CD4-positive, alpha-beta T cell treated with Interleukin-4 for 1 hour (primary cell): Measurements from ENCODE around the gene CST9.
"Not testable (repeated sequence)": the region's sequence is repeated elsewhere in the genome, so short reads cannot be mapped to it uniquely, and the experiment has no call there.

Experiments used
- DNase-seq, 2 donors: peaks; one replicate each; pipeline ENCODE4 v3.0.0-alpha.2; 2020 to 2022

CST9 gene

DNA sequence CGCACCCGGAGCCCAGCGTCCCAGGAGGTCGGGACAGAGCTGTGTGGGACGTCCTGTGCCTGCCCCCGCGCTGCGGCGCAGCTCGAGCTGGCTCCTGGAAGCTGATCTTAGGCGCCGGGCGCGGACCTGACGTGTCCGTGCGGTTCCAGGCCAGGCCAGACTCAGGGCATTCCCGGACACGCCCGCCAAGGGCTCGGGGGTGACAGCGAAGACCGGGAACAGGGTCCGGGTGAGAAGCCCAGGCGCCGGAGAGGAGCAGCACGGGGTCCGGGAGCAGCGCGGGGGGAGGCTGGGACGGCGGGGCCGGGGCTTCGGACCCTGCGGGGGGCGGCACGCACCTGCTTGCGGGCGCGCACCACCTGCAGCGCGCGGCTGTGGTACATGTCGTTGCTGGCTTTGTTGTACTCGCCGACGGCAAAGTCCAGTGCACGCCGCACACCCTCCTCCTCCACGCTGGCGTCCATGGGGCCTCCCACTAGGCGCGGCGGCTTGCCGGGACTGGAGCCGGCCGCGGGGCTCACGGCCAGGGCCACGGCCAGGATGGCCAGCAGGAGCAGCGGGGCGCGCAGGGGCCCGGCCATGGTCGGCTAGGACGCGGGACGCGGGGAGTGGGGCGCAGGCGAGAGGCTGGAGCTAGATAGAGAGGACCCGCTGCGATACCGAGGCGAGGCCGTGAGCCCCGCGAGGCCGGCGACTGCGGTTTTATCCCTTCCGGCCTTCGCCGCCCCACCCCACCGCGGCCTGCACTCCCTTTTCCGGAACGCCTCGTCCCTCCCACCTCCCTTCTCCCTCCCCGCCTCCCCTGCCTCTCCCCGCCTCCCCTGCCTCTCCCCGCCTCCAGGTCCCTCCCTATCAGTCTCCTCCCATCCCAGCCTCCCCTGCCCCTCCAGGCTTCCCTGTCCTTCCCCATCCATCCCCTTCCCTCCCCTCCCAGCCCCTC, 31.8 kb upstream of the CST9 start, which contains the start of gene CST3:
CST3 (minus strand) TSS at position 674 of the 940 bp plus-strand sequence; CDS start at position 581, 93 bp downstream.
- peak in 1 of 2 donors; percentile 36 for DNase-seq

GRCh38 chr20:23636908-23637281, 31.2 kb upstream of the CST9 start:
- DNase-seq, result no peak

GRCh38 chr20:23636182-23636907, 30.6 kb upstream of the CST9 start:
- no peak for DNase-seq

DNA sequence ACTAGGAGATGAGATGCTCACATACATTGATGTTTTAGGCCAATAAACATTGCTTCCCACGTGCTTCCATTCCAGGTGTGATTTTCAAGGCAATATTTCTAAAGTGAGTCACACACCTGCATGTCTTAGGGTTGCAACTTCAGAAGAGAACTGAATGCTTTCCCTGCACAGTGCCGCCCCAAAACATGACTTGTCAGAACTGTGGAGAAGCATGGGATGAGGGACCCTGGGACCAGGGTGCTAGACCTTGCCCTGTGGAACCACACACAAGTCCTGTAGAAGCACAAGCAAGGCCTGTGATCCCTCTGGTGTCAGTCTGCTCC, 30.0 kb upstream of the CST9 start:
- DNase-seq, result not testable (repeated sequence)

DNA sequence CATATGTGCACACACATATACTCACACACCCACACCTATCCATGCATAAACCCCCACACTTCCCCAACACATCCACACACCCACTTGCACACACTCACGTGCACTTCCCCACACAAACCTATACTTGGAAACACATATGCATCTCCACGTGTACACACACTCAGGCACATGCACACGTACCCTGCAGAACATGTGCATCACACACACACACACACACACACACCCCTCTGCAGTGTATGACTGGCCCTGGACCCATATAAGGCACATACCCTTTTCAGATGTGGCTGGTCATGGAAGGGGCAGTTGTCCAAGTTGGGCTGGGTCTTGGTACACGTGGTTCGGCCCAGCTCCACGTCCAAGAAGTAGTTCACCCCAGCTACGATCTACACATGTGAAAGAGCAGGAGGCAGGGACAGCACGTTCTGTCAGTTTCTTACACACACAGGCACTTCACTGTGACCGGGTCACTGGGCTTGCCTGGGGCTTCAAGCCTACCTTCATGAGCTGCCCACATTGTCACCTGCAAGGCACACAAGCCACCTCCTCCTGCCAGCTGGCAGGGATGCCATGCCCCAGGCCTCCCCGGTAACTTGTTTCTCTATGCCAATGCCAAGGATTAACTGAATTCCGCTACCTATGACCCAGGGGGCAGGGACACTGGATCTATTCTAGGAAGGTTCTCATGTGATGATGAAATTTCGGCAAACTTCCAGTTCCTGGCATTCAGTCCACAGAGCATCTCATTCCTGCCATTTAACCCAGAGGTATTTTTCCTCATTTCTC, 29.5 kb upstream of the CST9 start:
- no peak for DNase-seq

DNA sequence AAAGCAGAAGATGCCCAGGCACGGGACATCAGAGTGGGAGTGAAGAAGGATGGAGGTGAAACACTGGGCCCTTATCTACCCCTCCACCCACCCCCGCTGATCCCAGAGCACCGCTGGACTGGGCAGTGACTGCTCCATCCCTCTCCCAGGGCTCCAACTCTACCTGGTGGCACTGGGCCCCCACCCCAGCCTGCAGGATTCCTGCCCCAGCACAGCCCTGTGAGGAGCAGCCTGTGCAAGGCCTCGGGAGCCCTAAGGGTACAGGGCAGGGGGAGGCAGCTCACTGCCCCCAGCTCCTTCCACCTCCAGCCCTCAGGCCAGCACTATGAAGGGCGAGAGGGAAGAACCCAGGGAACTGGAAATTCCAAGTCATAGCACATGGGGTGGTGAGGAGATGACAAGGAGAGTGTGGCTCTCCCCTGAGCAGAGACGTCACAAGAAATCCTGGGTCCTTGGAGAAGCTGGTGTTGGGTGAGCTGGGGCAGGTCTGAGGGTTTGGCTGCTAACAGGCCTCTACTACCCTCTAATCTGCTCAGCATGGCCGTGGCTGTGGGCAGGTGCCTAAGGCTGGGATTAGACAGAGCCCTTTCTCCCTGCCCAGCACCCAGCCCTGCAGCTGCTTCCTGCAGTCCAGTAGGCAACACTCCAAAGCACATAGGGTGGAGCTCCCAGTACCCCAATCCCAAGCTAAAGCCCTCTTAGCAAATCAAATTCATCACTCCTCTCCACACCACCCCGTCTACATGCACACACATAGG, 28.5 kb upstream of the CST9 start:
- no peak for DNase-seq

DNA sequence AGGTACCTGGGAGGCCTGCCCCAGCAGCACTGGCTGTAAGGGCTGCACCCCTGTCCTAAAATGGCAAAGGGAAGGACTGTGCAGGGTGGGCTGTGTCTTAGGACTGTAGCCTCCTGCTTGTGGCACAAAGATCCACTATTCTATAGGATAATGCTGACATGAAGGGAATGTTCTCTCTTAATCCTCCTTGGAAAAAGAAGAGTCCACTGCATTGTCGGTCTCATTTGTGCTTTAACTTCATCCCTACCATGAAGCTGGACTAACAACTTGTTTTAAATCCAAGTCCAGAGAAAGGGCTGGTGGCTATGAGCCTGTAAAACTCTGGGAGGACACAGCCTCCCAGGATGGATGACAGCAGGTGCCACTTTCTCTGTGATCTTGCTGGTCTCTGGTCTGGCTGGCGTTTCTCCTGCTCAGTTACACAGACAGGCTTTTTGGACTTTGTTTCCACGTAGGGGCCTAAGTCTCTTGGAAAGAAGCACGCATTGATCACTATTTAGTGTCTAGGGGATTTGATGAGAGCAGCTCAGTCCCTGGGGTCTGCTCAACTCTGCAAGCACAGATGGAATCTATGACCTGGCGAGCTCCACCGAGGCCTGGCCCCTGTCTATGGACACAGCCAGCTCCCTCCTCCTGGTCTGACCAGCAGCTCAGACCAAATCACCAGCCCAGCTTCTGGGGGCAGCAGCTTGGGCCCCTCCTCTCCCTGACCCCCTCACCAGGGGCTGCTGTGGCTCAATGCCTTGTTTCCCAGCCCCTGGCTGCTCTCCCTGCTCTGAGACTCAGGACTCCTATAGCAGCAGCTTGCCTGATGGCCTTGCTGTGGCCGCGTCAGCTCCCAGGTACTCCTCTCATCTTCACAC, 27.2 kb upstream of the CST9 start:
- no peak for DNase-seq

DNA sequence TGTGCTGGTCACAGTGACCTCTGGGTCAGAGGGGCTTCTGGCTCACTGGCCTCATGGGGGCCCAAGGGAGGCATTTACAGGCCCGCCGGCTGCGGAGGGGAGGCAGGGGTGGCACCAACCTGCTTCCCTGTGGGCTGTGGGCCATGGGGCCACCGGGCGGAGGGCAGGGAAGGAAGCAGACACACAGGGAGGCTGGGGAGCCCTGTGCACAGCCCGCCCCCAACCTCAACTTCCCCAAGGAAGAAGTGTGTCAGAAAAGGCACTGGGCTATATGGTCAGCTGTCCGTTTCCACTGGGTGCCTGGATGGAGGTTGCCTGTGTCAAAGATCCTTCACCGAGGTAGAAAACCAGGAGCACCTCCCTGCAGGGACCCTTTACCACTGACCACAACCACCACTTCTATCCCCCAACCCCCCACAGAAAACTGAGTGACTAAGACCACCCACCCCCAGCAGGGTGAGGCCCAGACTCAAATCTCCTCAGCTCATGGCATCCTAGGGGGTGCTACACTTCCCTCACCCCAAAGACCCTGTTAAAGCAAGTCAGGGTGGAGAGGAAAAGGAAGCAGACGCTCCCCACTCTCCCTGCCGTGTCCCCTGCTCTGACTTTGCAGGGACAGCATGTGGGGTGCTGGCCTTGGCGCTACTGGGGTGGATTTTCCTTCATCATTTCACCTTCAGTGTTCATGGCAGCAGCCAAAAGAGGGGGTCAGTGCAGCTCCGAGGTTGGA, 26.4 kb upstream of the CST9 start:
- DNase-seq, result no peak

DNA sequence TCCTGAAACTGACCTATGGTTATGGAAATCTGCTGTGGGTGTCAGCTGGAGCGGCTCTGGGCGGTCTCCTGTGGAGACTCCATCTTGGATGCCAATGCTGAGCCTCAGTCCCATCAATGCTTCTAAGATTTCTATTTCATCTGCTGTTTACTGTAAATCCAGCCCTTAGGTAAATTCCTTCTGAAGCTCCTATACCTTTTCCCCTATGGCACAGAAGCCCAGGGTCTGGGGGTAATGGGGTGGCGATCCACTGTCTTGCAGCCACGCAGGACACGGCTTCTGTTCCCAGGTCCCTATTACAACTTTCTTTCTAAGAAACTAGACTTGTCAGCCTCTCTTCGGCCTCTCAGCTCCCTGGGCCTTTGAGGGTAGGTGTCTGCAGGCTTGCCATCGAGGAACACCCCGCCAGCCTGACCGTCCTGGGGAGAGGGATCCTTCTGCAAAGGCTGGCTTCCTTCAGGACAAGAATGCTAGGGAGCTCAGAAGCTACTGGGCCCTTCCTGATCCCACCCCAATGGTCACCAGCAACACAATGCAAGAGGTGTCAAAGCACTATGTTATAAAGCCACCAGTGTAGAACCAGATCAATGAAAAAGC, 25.6 kb upstream of the CST9 start:
- no peak for DNase-seq

DNA sequence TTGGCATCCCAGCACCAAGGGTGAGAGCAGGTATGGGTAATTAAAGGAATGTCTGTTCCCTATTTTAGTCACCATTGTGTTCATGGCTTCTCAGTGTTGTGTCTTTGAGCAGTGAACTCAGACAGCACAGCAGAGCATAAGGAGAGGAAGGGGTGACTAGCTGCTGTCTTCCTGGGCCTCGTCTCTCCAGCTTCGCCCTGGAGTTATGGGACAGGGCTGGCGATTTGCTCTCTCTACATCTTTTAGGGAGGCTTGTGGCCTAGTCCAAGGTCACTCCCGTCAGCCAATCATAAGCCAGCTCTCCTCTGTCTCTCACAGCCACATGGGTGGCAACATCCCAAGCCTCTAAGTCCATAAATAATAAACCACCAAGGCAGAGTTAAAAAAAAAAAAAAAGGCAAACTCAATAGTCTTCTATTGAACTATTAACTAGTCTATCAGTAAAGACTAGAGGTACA, 24.7 kb upstream of the CST9 start:
- DNase-seq, result no peak

- DNase-seq, result no peak
These were observed 24.1 kb upstream of the CST9 start for GRCh38 chr20:23629542-23630391.

- DNase-seq, result peak in 1 of 2 donors; percentile 33
These were observed 23.4 kb upstream of the CST9 start for GRCh38 chr20:23629017-23629541.

DNA sequence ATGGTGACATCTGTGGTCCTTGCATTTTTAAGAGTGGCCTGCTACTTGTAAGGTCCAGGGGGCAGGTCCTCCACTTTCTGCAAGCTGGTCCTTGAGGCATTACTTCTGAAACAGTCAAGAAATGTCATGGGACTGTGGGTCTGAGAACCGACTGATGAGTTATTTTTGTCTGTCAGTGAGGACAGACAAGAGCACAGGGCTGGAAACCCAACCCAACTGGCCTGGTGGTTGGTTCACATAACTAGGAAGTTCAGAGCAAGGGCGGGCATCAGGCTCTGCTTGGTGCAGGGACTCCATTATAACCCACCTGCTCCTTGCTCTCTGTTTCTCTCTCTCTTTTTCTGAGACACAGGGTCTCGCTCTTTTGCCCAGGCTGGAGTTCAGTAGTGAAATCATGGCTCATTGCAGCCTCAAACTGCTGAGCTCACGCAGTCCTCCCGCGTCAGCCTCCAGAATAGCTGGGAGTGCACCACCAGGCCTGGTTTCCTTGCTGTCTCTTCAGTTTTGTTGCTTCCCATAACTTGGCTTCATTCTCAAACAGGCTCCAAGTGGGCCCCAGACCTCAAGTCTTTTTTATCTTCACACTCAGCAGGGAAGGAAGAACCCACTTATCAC, 22.8 kb upstream of the CST9 start:
- no peak for DNase-seq

GRCh38 chr20:23627501-23627900, 21.8 kb upstream of the CST9 start:
- no peak for DNase-seq

DNA sequence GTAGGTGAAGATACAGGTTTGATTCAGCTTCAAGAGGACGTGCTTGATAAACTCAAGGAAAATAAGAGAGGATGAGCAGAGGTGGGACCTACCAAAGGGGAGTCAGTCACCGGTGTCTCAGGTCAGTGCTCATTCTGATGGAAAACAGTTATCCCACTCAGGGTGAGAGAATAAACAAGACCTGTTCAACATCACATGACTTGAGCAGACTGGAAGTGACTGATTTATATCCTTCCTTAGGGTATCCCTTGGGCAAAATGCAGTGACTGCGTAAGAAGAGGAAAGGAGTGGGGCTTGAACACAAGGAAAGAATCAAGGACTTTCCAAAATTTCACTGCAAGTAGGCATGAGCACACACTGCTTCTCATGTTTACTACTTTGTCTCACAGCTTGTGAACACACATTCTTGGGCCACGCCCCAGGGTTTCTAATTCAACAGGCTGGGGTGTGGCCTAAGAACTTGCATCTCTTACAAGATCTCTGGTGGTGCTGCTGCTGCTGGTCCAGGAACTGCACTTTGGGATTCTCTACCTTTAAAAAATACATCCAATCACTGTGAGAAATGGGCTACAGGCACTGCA, 20.4 kb upstream of the CST9 start:
- DNase-seq, result no peak

- no peak for DNase-seq
These were observed 19.7 kb upstream of the CST9 start for GRCh38 chr20:23625236-23625964.

- DNase-seq, result no peak
These were observed 18.6 kb upstream of the CST9 start for GRCh38 chr20:23624324-23624691.
